Loucy (cell line): ENCODE results near the gene MEIOSIN.
A peak's percentile ranks its signal among the peaks of the same experiment; 100 is the strongest.

ENCODE experiments used
- H2AFZ ChIP-seq: fragments of 200-600 bp; sonication (generic); 2 replicates; pipeline ENCODE4 v1.6.0; 2016; ENCODE audit warnings: antibody characterized with exemption, mild to moderate bottlenecking, low read length, moderate library complexity
- H3F3A ChIP-seq: fragments of 200-600 bp; 2 replicates; pipeline ENCODE4 v1.6.0; 2016; ENCODE audit warnings: antibody characterized with exemption, low read depth, mild to moderate bottlenecking
- H3K27me3 ChIP-seq: fragments of 200-600 bp; sonication (generic); 2 replicates; pipeline ENCODE4 v1.6.1; 2014; ENCODE audit warnings: low read length, mild to moderate bottlenecking; ENCODE audit not compliant: insufficient read depth, poor library complexity, severe bottlenecking
- H3K36me3 ChIP-seq: fragments of 200-600 bp; sonication (generic); 2 replicates; pipeline ENCODE4 v1.6.1; 2016; ENCODE audit warnings: low read length; ENCODE audit not compliant: insufficient read depth
- H3K4me1 ChIP-seq: fragments of 200-600 bp; sonication (generic); 2 replicates; pipeline ENCODE4 v1.5.1; 2014; ENCODE audit warnings: low read length, mild to moderate bottlenecking; ENCODE audit not compliant: insufficient read depth, poor library complexity, severe bottlenecking
- H3K4me2 ChIP-seq: fragments of 200-600 bp; sonication (generic); 2 replicates; pipeline ENCODE4 v1.6.0; 2014; ENCODE audit warnings: antibody characterized with exemption, low read length, low read depth, mild to moderate bottlenecking; ENCODE audit not compliant: poor library complexity, severe bottlenecking
- H3K4me3 ChIP-seq: fragments of 200-600 bp; sonication (generic); 2 replicates; pipeline ENCODE4 v1.5.1; 2014; ENCODE audit warnings: low read length, mild to moderate bottlenecking, mixed read lengths; ENCODE audit not compliant: poor library complexity, severe bottlenecking
- H3K79me2 ChIP-seq: fragments of 200-600 bp; sonication (generic); 2 replicates; pipeline ENCODE4 v1.6.1; 2014; ENCODE audit warnings: low read length; ENCODE audit not compliant: insufficient read depth
- H3K9ac ChIP-seq: fragments of 200-600 bp; sonication (generic); 2 replicates; pipeline ENCODE4 v1.6.0; 2014; ENCODE audit warnings: mild to moderate bottlenecking, low read depth, low read length, moderate library complexity; ENCODE audit not compliant: poor library complexity, severe bottlenecking
- H3K9me2 ChIP-seq: fragments of 200-600 bp; sonication (generic); replicated peaks from 2 replicates; pipeline ENCODE4 v1.6.1; 2016; ENCODE audit warnings: low read depth, low read length, mixed read lengths
- H3K9me3 ChIP-seq: fragments of 200-600 bp; sonication (generic); 2 replicates; pipeline ENCODE4 v1.6.1; 2014; ENCODE audit warnings: mild to moderate bottlenecking, antibody characterized with exemption, low read length, low read depth; ENCODE audit not compliant: insufficient read depth
- H4K20me1 ChIP-seq: fragments of 200-600 bp; sonication (generic); 2 replicates; pipeline ENCODE4 v1.6.0; 2014; ENCODE audit warnings: antibody characterized with exemption, low read length, mild to moderate bottlenecking; ENCODE audit not compliant: insufficient read depth, poor library complexity, severe bottlenecking
- CTCF ChIP-seq: fragments of 200-600 bp; sonication (generic); conservative IDR thresholded peaks from 2 replicates; pipeline ENCODE4 v1.5.1; 2014; ENCODE audit warnings: mild to moderate bottlenecking, antibody characterized with exemption, low read length
- EZH2phosphoT487 ChIP-seq: fragments of 200-600 bp; IDR thresholded peaks from 2 replicates; pipeline ENCODE4 v1.6.1; 2018; ENCODE audit warnings: antibody characterized with exemption, mild to moderate bottlenecking, moderate library complexity, borderline replicate concordance

The MEIOSIN gene

GRCh38 chr19:45713141-45713540, 20.1 kb upstream of the MEIOSIN start:
- peaks cover 22% of the 10 kb centered on the region for H3K4me1 ChIP-seq
- no peaks in the 10 kb centered on the region for H3K9me3 ChIP-seq
- H3K79me2 ChIP-seq: peaks cover 52% of the 10 kb centered on the region
- no peaks in the 10 kb centered on the region for H3F3A ChIP-seq
- TF ChIP-seq CTCF (no peak), EZH2phosphoT487 (no peak)
- no peak overlapping the region for H3K9ac ChIP-seq
- no peaks in the 10 kb centered on the region for H3K9me2 ChIP-seq
- H3K27me3 ChIP-seq: no peaks in the 10 kb centered on the region
- H3K36me3 ChIP-seq: peaks cover 10% of the 10 kb centered on the region; the same call in 1 of the 2 replicates
- H4K20me1 ChIP-seq: peaks cover 3% of the 10 kb centered on the region
- no peak overlapping the region for H2AFZ ChIP-seq
- no peak overlapping the region for H3K4me2 ChIP-seq
- no peak overlapping the region for H3K4me3 ChIP-seq

GRCh38 chr19:45715139-45715538, 18.1 kb upstream of the MEIOSIN start:
- H3K9me3 ChIP-seq: no peaks in the 10 kb centered on the region
- peaks cover 3% of the 10 kb centered on the region for H4K20me1 ChIP-seq
- no peak overlapping the region for H3K4me3 ChIP-seq
- H3K36me3 ChIP-seq: peaks cover 10% of the 10 kb centered on the region; the same call in 1 of the 2 replicates
- no peaks in the 10 kb centered on the region for H3F3A ChIP-seq
- H3K9me2 ChIP-seq: no peaks in the 10 kb centered on the region
- H3K4me2 ChIP-seq: peak overlapping the region; percentile 83
- no peak overlapping the region for H2AFZ ChIP-seq
- H3K27me3 ChIP-seq: no peaks in the 10 kb centered on the region
- H3K4me1 ChIP-seq: peaks cover 28% of the 10 kb centered on the region
- peaks cover 66% of the 10 kb centered on the region for H3K79me2 ChIP-seq
- peak overlapping the region; percentile 93 for H3K9ac ChIP-seq
- no peak for TF ChIP-seq CTCF
- no peak for TF ChIP-seq EZH2phosphoT487

GRCh38 chr19:45716359-45717130, 16.7 kb upstream of the MEIOSIN start:
- Histone ChIP-seq H3K9me2 (no peaks in the 10 kb centered on the region), H3F3A (no peaks in the 10 kb centered on the region), H4K20me1 (peaks cover 3% of the 10 kb centered on the region), H3K79me2 (peaks cover 66% of the 10 kb centered on the region), H3K4me3 (peak overlapping the region; percentile 88), H3K9ac (peak overlapping the region; percentile 93), H3K4me2 (peak overlapping the region; percentile 83), H2AFZ (peak overlapping the region; percentile 71), H3K27me3 (no peaks in the 10 kb centered on the region), H3K9me3 (no peaks in the 10 kb centered on the region), H3K36me3 (peaks cover 3% of the 10 kb centered on the region; the same call in 1 of the 2 replicates), H3K4me1 (peaks cover 28% of the 10 kb centered on the region)
- TF ChIP-seq CTCF (no peak), EZH2phosphoT487 (no peak)
